ENCODE measurements around the gene BTBD2.

The BTBD2 gene

DNA sequence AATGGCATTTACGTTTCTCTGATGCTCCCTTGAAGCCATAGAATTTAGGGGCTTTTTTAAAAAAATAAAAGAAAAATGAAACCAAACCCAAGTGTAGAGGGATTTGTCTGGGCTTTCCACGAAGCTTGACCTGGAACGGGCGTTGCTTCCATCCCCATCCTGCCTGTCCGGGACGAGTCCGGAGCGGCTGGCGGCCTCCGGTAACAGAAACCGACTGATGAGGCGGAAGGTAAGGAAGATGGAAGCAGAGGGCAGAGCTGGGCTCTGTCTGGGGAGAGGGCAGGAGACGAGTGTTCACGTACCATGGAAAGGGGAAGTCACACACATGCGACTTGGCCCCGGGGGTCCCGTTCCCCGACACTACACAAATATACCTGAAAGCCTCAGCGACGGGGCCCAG, 34.3 kb downstream of the BTBD2 start:
- no peak overlapping the region for H3K27ac ChIP-seq (ENCODE audit: insufficient read depth, low read length, poor library complexity, severe bottlenecking)
- H3K4me3 ChIP-seq (ENCODE audit: insufficient read depth, low read depth, low read length, poor library complexity, severe bottlenecking): no peak overlapping the region
- no peaks in the 10 kb centered on the region for H3K27me3 ChIP-seq (replicated peaks; ENCODE audit: control insufficient read depth, insufficient read depth, low read length, poor library complexity, severe bottlenecking)
- no peak for DNase-seq
- no peaks in the 10 kb centered on the region for H3K9me3 ChIP-seq (ENCODE audit: control insufficient read depth, low read length)
- no peaks in the 10 kb centered on the region for H3K4me1 ChIP-seq (ENCODE audit: control insufficient read depth, insufficient read depth, low read length, poor library complexity, severe bottlenecking)
- H3K36me3 ChIP-seq (ENCODE audit: control insufficient read depth, insufficient read depth, low read length): peaks cover 58% of the 10 kb centered on the region

DNA sequence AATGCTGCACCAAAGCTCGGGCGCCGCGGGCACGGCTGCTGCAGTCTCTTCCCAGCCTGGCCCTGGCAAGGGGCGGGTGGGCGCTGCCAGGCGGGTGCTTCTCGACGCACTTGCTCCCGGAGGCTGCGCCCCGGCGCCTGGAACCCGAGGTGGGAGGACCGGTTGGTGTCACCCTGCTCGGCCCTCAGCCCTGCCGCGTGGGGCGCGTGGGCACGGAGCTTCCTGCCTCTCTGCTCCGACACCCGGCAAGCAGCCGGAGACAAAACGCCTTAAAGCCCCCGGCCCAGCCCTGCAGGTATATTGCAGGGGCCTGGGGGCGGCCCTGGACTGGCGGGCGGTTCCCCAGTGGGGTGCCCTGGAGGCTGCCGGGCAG, 34.7 kb downstream of the BTBD2 start:
- no peaks in the 10 kb centered on the region for H3K27me3 ChIP-seq (replicated peaks; ENCODE audit: control insufficient read depth, insufficient read depth, low read length, poor library complexity, severe bottlenecking)
- peaks cover 54% of the 10 kb centered on the region for H3K36me3 ChIP-seq (ENCODE audit: control insufficient read depth, insufficient read depth, low read length)
- no peaks in the 10 kb centered on the region for H3K9me3 ChIP-seq (ENCODE audit: control insufficient read depth, low read length)
- H3K4me3 ChIP-seq (ENCODE audit: insufficient read depth, low read depth, low read length, poor library complexity, severe bottlenecking): no peak overlapping the region
- no peak overlapping the region for H3K27ac ChIP-seq (ENCODE audit: insufficient read depth, low read length, poor library complexity, severe bottlenecking)
- no peak for DNase-seq
- H3K4me1 ChIP-seq (ENCODE audit: control insufficient read depth, insufficient read depth, low read length, poor library complexity, severe bottlenecking): no peaks in the 10 kb centered on the region

DNA sequence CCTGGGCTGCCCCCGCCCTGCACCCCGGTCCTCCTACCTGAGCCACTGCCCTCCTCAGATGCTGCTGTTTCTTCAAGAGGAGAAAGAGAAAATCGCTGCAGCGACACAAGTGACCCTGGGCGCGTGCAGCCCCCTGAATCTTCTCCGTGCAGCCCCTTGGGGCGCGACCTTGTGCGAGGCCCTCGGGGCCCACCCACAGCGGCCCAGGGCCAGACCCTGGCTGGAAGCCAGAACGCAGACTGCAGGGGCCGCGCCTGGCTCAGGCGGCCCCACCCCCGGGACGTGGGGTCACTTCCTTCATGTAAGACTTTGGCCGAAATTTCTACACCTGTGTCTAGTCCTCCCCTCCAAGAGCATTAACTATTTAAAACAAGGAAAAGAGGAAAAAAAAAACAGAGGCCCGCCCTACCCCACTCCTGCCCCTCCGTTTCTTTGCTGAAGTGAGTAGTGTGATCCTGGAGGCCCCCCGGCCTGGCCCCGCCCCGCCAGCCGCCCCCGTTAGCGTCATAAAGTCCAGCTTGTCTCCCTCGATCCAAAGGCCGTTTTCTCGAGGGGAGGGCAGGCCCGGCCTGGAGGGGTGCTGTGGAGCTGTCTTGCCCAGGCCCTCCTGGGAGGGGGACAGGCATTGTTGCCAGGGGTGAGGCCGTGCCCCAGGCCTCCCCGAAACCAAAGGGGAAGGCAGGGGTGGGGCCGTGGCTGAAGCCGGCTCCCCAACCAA, 35.3 kb downstream of the BTBD2 start:
- Histone ChIP-seq H3K4me1 (ENCODE audit: control insufficient read depth, insufficient read depth, low read length, poor library complexity, severe bottlenecking) (no peaks in the 10 kb centered on the region), H3K27me3 (replicated peaks; ENCODE audit: control insufficient read depth, insufficient read depth, low read length, poor library complexity, severe bottlenecking) (no peaks in the 10 kb centered on the region), H3K4me3 (ENCODE audit: insufficient read depth, low read depth, low read length, poor library complexity, severe bottlenecking) (no peak overlapping the region), H3K27ac (ENCODE audit: insufficient read depth, low read length, poor library complexity, severe bottlenecking) (no peak overlapping the region), H3K9me3 (ENCODE audit: control insufficient read depth, low read length) (no peaks in the 10 kb centered on the region), H3K36me3 (ENCODE audit: control insufficient read depth, insufficient read depth, low read length) (peaks cover 52% of the 10 kb centered on the region)
- DNase-seq: no peak

DNA sequence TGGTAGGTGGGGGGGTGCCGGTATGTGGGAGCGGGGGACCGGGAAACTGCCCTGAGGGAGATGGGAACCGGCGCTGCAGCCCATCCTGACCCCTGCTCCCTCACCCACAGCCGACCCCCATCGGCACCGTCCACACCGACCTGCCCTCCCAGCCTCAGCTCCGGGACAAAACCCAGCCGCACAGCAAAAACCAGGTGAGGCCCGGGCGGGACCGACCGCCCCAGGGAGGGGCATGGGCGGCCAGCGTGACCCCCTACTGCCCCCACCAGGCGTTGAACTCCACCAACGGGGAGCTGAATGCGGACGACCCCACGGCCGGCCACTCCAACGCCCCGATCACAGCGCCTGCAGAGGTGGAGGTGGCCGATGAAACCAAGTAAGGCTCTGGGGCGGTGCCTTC, 35.9 kb downstream of the BTBD2 start:
- no peak overlapping the region for H3K27ac ChIP-seq (ENCODE audit: insufficient read depth, low read length, poor library complexity, severe bottlenecking)
- peaks cover 54% of the 10 kb centered on the region for H3K36me3 ChIP-seq (ENCODE audit: control insufficient read depth, insufficient read depth, low read length)
- no peaks in the 10 kb centered on the region for H3K9me3 ChIP-seq (ENCODE audit: control insufficient read depth, low read length)
- no peak overlapping the region for H3K4me3 ChIP-seq (ENCODE audit: insufficient read depth, low read depth, low read length, poor library complexity, severe bottlenecking)
- no peaks in the 10 kb centered on the region for H3K4me1 ChIP-seq (ENCODE audit: control insufficient read depth, insufficient read depth, low read length, poor library complexity, severe bottlenecking)
- no peaks in the 10 kb centered on the region for H3K27me3 ChIP-seq (replicated peaks; ENCODE audit: control insufficient read depth, insufficient read depth, low read length, poor library complexity, severe bottlenecking)
- no peak for DNase-seq

DNA sequence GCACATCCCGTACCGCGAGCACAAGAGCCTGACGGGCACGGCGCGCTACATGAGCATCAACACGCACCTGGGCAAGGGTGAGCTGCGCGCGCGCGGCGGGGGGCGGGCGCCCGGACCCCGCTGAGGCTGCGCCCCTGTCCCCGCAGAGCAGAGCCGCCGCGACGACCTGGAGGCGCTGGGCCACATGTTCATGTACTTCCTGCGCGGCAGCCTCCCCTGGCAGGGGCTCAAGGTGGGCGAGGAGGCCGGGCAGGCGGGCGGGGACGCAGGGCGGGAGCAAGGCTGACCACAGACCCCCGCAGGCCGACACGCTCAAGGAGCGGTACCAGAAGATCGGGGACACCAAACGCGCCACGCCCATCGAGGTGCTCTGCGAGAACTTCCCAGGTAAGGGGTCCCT, 36.5 kb downstream of the BTBD2 start:
- DNase-seq: no peak
- Histone ChIP-seq H3K27me3 (replicated peaks; ENCODE audit: control insufficient read depth, insufficient read depth, low read length, poor library complexity, severe bottlenecking) (no peaks in the 10 kb centered on the region), H3K9me3 (ENCODE audit: control insufficient read depth, low read length) (no peaks in the 10 kb centered on the region), H3K4me3 (ENCODE audit: insufficient read depth, low read depth, low read length, poor library complexity, severe bottlenecking) (no peak overlapping the region), H3K36me3 (ENCODE audit: control insufficient read depth, insufficient read depth, low read length) (peaks cover 51% of the 10 kb centered on the region), H3K27ac (ENCODE audit: insufficient read depth, low read length, poor library complexity, severe bottlenecking) (no peak overlapping the region), H3K4me1 (ENCODE audit: control insufficient read depth, insufficient read depth, low read length, poor library complexity, severe bottlenecking) (no peaks in the 10 kb centered on the region)

DNA sequence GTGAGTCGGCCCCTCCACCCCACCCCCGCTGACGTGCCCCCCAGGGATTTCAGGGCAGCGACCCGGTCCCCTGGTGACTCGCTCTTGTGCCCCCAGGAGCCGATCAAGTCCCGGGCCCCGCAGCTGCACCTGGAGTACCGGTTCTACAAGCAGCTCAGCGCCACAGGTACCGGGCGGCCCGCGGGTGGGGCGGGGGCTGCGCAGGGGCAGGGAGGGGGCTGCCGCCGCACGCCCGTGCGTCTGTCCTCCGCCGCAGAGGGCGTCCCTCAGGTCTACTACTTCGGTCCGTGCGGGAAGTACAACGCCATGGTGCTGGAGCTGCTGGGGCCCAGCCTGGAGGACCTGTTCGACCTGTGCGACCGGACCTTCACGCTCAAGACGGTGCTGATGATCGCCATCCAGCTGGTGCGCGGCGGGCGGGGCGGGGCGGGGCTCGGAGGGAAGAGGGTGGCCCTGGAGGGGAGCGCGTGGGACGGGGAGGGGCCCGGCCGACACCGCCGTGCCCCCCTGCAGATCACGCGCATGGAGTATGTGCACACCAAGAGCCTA, 37.1 kb downstream of the BTBD2 start:
- peaks cover 51% of the 10 kb centered on the region for H3K36me3 ChIP-seq (ENCODE audit: control insufficient read depth, insufficient read depth, low read length)
- no peak overlapping the region for H3K27ac ChIP-seq (ENCODE audit: insufficient read depth, low read length, poor library complexity, severe bottlenecking)
- no peak overlapping the region for H3K4me3 ChIP-seq (ENCODE audit: insufficient read depth, low read depth, low read length, poor library complexity, severe bottlenecking)
- H3K9me3 ChIP-seq (ENCODE audit: control insufficient read depth, low read length): no peaks in the 10 kb centered on the region
- DNase-seq: no peak
- no peaks in the 10 kb centered on the region for H3K27me3 ChIP-seq (replicated peaks; ENCODE audit: control insufficient read depth, insufficient read depth, low read length, poor library complexity, severe bottlenecking)
- H3K4me1 ChIP-seq (ENCODE audit: control insufficient read depth, insufficient read depth, low read length, poor library complexity, severe bottlenecking): no peaks in the 10 kb centered on the region

DNA sequence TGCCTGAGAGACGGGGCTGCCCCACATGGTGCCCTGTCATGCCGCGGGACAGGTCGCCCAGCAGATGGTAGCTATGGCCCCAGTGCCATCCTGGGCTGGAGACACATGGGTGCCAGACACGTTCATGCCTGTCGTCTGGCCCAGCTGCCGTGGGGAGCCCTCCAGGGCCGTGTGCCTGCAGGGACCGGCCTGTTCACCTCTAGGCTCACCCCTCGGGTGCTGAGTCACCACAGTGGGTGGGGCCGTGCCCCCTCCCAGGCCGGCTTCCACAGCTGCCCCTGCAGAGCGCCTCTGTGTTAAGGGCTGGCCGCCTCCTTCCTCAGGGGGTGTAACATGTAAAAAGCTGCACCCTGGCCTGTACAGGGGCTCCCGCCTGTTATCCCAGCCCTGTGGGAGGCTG, 38.4 kb downstream of the BTBD2 start:
- Histone ChIP-seq H3K4me1 (ENCODE audit: control insufficient read depth, insufficient read depth, low read length, poor library complexity, severe bottlenecking) (no peaks in the 10 kb centered on the region), H3K36me3 (ENCODE audit: control insufficient read depth, insufficient read depth, low read length) (peaks cover 53% of the 10 kb centered on the region)

DNA sequence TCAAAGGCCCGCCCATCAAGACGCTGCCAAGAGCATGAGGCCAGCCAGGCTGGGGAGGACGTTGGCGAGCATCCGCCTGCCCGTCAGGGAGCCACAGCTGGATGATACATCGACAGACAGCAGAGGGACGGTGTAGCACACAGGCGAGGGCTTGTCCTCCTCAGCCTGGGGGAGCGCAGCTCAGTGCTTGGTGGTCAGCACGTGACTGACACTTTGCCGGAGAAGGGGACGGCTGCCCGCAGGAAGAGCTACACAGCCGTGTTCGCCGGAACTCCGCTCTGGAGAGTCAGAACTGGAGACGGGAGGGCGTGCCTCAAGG, 40.4 kb downstream of the BTBD2 start:
- Histone ChIP-seq H3K4me3 (ENCODE audit: insufficient read depth, low read depth, low read length, poor library complexity, severe bottlenecking) (no peak overlapping the region), H3K4me1 (ENCODE audit: control insufficient read depth, insufficient read depth, low read length, poor library complexity, severe bottlenecking) (no peaks in the 10 kb centered on the region), H3K27ac (ENCODE audit: insufficient read depth, low read length, poor library complexity, severe bottlenecking) (no peak overlapping the region), H3K9me3 (ENCODE audit: control insufficient read depth, low read length) (no peaks in the 10 kb centered on the region), H3K27me3 (replicated peaks; ENCODE audit: control insufficient read depth, insufficient read depth, low read length, poor library complexity, severe bottlenecking) (no peaks in the 10 kb centered on the region), H3K36me3 (ENCODE audit: control insufficient read depth, insufficient read depth, low read length) (peaks cover 45% of the 10 kb centered on the region)
- no peak for DNase-seq

More for the DNA sequence above, 38.4 kb downstream of the BTBD2 start:
- H3K27me3 ChIP-seq (replicated peaks; ENCODE audit: control insufficient read depth, insufficient read depth, low read length, poor library complexity, severe bottlenecking): no peaks in the 10 kb centered on the region
- DNase-seq: no peak
- no peak overlapping the region for H3K4me3 ChIP-seq (ENCODE audit: insufficient read depth, low read depth, low read length, poor library complexity, severe bottlenecking)
- H3K9me3 ChIP-seq (ENCODE audit: control insufficient read depth, low read length): no peaks in the 10 kb centered on the region
- no peak overlapping the region for H3K27ac ChIP-seq (ENCODE audit: insufficient read depth, low read length, poor library complexity, severe bottlenecking)

DNA sequence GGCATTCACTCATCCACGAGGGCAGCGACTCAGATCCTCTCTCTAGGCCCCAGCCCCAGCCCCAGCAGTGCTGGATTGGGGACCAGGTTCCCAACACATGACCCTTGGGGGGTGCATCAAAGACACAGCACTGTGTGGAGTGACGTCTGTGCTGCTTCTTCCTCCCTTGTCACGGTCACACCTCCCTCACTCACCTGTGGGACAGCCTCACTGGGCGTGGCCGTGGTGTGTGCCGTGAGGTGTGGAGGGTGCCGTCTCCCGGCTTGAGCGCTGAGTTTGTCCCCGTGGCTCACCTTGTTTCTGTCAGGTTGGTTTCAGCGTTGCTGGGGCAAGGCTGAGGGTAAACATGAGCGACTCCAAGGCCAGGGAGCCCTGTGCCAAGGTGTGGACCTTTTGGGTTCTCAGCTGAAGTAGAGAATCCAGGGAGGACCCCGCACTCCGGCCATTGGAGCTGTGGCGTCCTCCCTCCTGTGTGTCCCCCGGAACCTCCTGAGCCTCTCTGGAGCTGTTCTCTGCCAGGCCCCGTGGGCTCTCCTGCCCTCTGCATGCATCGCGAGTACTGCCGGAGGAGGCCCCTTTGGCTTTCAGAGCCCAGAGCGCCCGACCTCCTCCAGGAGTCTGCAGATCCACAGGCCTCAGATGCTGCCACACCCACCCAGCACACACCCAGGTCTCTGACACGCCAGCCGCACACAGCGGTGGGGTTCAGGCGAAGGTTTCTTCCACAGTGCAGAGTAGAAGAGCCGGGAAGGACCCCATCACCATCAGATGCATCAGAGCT, 40.9 kb downstream of the BTBD2 start:
- H3K36me3 ChIP-seq (ENCODE audit: control insufficient read depth, insufficient read depth, low read length): peaks cover 45% of the 10 kb centered on the region
- no peak for DNase-seq
- H3K4me1 ChIP-seq (ENCODE audit: control insufficient read depth, insufficient read depth, low read length, poor library complexity, severe bottlenecking): no peaks in the 10 kb centered on the region
- H3K9me3 ChIP-seq (ENCODE audit: control insufficient read depth, low read length): no peaks in the 10 kb centered on the region
- no peaks in the 10 kb centered on the region for H3K27me3 ChIP-seq (replicated peaks; ENCODE audit: control insufficient read depth, insufficient read depth, low read length, poor library complexity, severe bottlenecking)
- no peak overlapping the region for H3K27ac ChIP-seq (ENCODE audit: insufficient read depth, low read length, poor library complexity, severe bottlenecking)
- H3K4me3 ChIP-seq (ENCODE audit: insufficient read depth, low read depth, low read length, poor library complexity, severe bottlenecking): no peak overlapping the region

DNA sequence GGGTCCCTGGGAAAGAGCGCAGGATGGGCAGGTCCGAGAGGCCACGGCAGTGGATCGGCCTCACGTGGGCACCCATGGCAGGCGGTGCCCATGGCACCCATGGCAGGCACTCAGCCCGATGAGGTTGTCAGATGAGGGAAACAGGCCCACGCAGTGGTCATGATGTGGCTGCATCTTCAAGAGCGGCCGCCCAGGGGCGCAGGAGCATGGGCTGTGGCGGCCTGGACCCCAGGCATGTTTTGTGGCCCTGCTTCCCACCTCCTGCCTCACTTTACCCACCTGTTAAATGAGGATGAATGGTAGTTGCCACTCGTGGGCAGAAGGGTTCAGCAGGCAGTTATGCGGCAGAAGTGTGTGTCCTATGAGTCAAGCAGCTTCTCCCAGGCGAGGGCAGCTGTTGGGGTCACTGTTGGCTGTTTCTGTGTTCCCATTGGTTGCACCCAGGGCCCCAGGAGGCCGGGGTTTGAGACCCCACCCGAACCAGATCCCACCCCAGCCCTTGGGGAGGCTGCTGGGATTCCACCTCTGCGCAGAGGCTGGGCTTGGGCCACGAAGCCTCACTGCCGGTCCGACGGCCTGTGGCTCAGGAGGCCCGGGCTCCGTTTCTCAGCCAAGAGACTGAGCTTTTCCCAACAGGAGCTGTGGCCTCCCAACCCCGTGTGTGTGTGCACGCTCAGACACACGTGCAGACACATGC, 44.6 kb downstream of the BTBD2 start:
- peak overlapping the region; percentile 11 for H3K27ac ChIP-seq (ENCODE audit: insufficient read depth, low read length, poor library complexity, severe bottlenecking)
- peaks cover 13% of the 10 kb centered on the region for H3K4me1 ChIP-seq (ENCODE audit: control insufficient read depth, insufficient read depth, low read length, poor library complexity, severe bottlenecking)
- H3K4me3 ChIP-seq (ENCODE audit: insufficient read depth, low read depth, low read length, poor library complexity, severe bottlenecking): no peak overlapping the region

More for the DNA sequence above, 44.6 kb downstream of the BTBD2 start:
- no peak for DNase-seq
- no peaks in the 10 kb centered on the region for H3K27me3 ChIP-seq (replicated peaks; ENCODE audit: control insufficient read depth, insufficient read depth, low read length, poor library complexity, severe bottlenecking)
- peaks cover 39% of the 10 kb centered on the region for H3K36me3 ChIP-seq (ENCODE audit: control insufficient read depth, insufficient read depth, low read length)
- no peaks in the 10 kb centered on the region for H3K9me3 ChIP-seq (ENCODE audit: control insufficient read depth, low read length)

Data from effector memory CD4-positive, alpha-beta T cell (primary cell).